ENCODE results near the gene FFAR2. TPM values are rescaled to one million over a fixed set of nuclear protein-coding genes. Genes with fewer than 3 reads are reported as not detected.

The FFAR2 gene
- total RNA-seq, 1 experiment from 2014 or later, result not detected

- H3K4me2 ChIP-seq (ENCODE audit: insufficient read depth, insufficient read length, low read length), result no peak overlapping the region
- H3K9me3 ChIP-seq (ENCODE audit: control insufficient read depth, low read depth, low read length), result no peaks in the 10 kb centered on the region
- no CpG with 5 or more reads among the region's 3 CpGs for WGBS (ENCODE audit: extremely low coverage, insufficient read length, low lambda C conversion rate)
- H3K9me3 Mint-ChIP-seq, result no peaks in the 10 kb centered on the region
- no peak overlapping the region for H3K27ac Mint-ChIP-seq
- H3K9ac ChIP-seq (ENCODE audit: extremely low read depth, insufficient read length, low read length), result no peak overlapping the region
- H3K79me1 ChIP-seq (ENCODE audit: insufficient read depth, low read depth, low read length, poor library complexity, severe bottlenecking), result no peaks in the 10 kb centered on the region
- no peak overlapping the region for H3K4ac ChIP-seq (ENCODE audit: low read depth, low read length)
- H3K4me1 ChIP-seq (ENCODE audit: insufficient read depth, low read length), result no peaks in the 10 kb centered on the region
- no peak for DNase-seq
- H4K5ac ChIP-seq (ENCODE audit: insufficient read length, low read depth, low read length), result no peak overlapping the region
- H3K23ac ChIP-seq (ENCODE audit: insufficient read length, low read depth, low read length), result no peak overlapping the region
- no peak overlapping the region for H3K56ac ChIP-seq (ENCODE audit: insufficient read length, low read depth, low read length)
- H3T11ph ChIP-seq (ENCODE audit: low read length), result no peak overlapping the region
- peaks cover 0 to 3% of the 10 kb centered on the region in 2 experiments; a peak in 1 of 4 replicates for H3K4me1 Mint-ChIP-seq
- no peak overlapping the region for H2BK120ac ChIP-seq (ENCODE audit: low read depth, low read length, poor library complexity, severe bottlenecking)
- H3K27me3 Mint-ChIP-seq (ENCODE audit: low read depth), result peaks cover 37% of the 10 kb centered on the region
- no peaks in the 10 kb centered on the region for H4K20me1 ChIP-seq (ENCODE audit: control insufficient read depth, insufficient read depth, insufficient read length)
- no peak overlapping the region for H2AFZ ChIP-seq (ENCODE audit: low read length)
- H3K4me3 Mint-ChIP-seq, result no peak overlapping the region
- H3K14ac ChIP-seq (ENCODE audit: insufficient read depth, low read length), result no peak overlapping the region
- no peak overlapping the region for H2BK12ac ChIP-seq (ENCODE audit: insufficient read length, low read depth, low read length)
- no peak overlapping the region for H3K18ac ChIP-seq (ENCODE audit: insufficient read length, low read depth, low read length)
- TF ChIP-seq, protein P1, sequence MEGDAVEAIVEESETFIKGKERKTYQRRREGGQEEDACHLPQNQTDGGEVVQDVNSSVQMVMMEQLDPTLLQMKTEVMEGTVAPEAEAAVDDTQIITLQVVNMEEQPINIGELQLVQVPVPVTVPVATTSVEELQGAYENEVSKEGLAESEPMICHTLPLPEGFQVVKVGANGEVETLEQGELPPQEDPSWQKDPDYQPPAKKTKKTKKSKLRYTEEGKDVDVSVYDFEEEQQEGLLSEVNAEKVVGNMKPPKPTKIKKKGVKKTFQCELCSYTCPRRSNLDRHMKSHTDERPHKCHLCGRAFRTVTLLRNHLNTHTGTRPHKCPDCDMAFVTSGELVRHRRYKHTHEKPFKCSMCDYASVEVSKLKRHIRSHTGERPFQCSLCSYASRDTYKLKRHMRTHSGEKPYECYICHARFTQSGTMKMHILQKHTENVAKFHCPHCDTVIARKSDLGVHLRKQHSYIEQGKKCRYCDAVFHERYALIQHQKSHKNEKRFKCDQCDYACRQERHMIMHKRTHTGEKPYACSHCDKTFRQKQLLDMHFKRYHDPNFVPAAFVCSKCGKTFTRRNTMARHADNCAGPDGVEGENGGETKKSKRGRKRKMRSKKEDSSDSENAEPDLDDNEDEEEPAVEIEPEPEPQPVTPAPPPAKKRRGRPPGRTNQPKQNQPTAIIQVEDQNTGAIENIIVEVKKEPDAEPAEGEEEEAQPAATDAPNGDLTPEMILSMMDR (conservative IDR thresholded peaks at IDR 0.05), result no peak
- H4K8ac ChIP-seq (replicated peaks; ENCODE audit: insufficient read length, low read depth, low read length), result no peak overlapping the region
- H2BK15ac ChIP-seq (ENCODE audit: low read depth, low read length), result no peak overlapping the region
- H4K91ac ChIP-seq (ENCODE audit: insufficient read length, low read depth, low read length), result no peak overlapping the region
- no peaks in the 10 kb centered on the region for H3K27me3 ChIP-seq (ENCODE audit: insufficient read depth, low read length)
- H3K36me3 Mint-ChIP-seq (ENCODE audit: insufficient read depth in 1 of 3, low read depth in 3 of 3), result no peaks in the 10 kb centered on the region
- H3K27ac ChIP-seq (ENCODE audit: insufficient read length, low read depth, low read length), result no peak overlapping the region
- no peak overlapping the region for H2BK20ac ChIP-seq (ENCODE audit: low read depth, low read length, poor library complexity, severe bottlenecking)
- H3K79me2 ChIP-seq (ENCODE audit: insufficient read depth, low read length), result no peaks in the 10 kb centered on the region
- no peak overlapping the region for H2AK5ac ChIP-seq (ENCODE audit: insufficient read length, low read length)
- no peaks in the 10 kb centered on the region for H3K23me2 ChIP-seq (ENCODE audit: insufficient read length, low read depth, low read length, poor library complexity, severe bottlenecking)
- H2BK5ac ChIP-seq (ENCODE audit: insufficient read length, low read length), result no peak overlapping the region
These were observed 38.2 kb downstream of the FFAR2 start for GRCh38 chr19:35486268-35486708.

Measured in H9 (cell line).